ENCODE data around the gene MARCKSL1. TPM values are rescaled to one million over a fixed set of nuclear protein-coding genes. Genes with fewer than 3 reads are reported as not detected.

Gene MARCKSL1
- total and polyA plus RNA-seq, 2 of the 13 experiments (the other 11 are each of a cell fraction or from before 2014, with no cell fraction given) = 81.9 to 155 TPM

GRCh38 chr1:32345289-32345827, 9.3 kb upstream of the MARCKSL1 start (continued):
- TF ChIP-seq ZNF318 (CRISPR knock-in tag; IDR thresholded peaks at IDR 0.05) = no peak
- TF ChIP-seq ZNF549 (CRISPR knock-in tag; IDR thresholded peaks at IDR 0.05) = no peak
- no peak for TF ChIP-seq ZNF547 (CRISPR knock-in tag; IDR thresholded peaks at IDR 0.05)
- no peak for TF ChIP-seq CENPBD1 (CRISPR knock-in tag; IDR thresholded peaks at IDR 0.05; ENCODE audit: borderline replicate concordance, low read depth)
- TF ChIP-seq KLF11 (CRISPR knock-in tag; IDR thresholded peaks at IDR 0.05) = no peak
- TF ChIP-seq ELF1 (CRISPR knock-in tag; IDR thresholded peaks at IDR 0.05) = peak; percentile 32; the same call in 1 of the 2 replicates
- no peak for TF ChIP-seq HMGXB3 (CRISPR knock-in tag; IDR thresholded peaks at IDR 0.05; ENCODE audit: borderline replicate concordance)
- TF ChIP-seq SPEN (CRISPR knock-in tag; IDR thresholded peaks at IDR 0.05; ENCODE audit: low read depth) = no peak
- TF ChIP-seq ZNF7 (CRISPR knock-in tag; IDR thresholded peaks at IDR 0.05) = no peak
- no peak for TF ChIP-seq NFE2L1 (CRISPR knock-in tag; IDR thresholded peaks at IDR 0.05; ENCODE audit: borderline replicate concordance)
- no peak for TF ChIP-seq PCBP1 (IDR thresholded peaks at IDR 0.05; ENCODE audit: borderline replicate concordance, low read depth, low read length)
- TF ChIP-seq ZNF335 (CRISPR knock-in tag; IDR thresholded peaks at IDR 0.05) = no peak
- TF ChIP-seq XRCC5 (optimal IDR thresholded peaks at IDR 0.05; ENCODE audit: low read length) = no peak
- TF ChIP-seq ZNF367 (CRISPR knock-in tag; IDR thresholded peaks at IDR 0.05; ENCODE audit: borderline replicate concordance) = no peak
- TF ChIP-seq KAT7 (CRISPR knock-in tag; IDR thresholded peaks at IDR 0.05; ENCODE audit: borderline replicate concordance) = no peak
- TF ChIP-seq TEAD3 (CRISPR knock-in tag; optimal IDR thresholded peaks at IDR 0.05; ENCODE audit: borderline replicate concordance) = peak; percentile 62
- TF ChIP-seq KDM2A (CRISPR knock-in tag; IDR thresholded peaks at IDR 0.05; ENCODE audit: borderline replicate concordance, low read depth) = no peak
- no peak for TF ChIP-seq ZBTB42 (CRISPR knock-in tag; IDR thresholded peaks at IDR 0.05)

Data from HepG2 (cell line).